SH-SY5Y (cell line): ENCODE data around the gene CAMTA1.

Source experiments
- GATA2 ChIP-seq: IDR thresholded peaks from 2 replicates; pipeline ENCODE4 v1.6.1; 2011; ENCODE audit warnings: mild to moderate bottlenecking, low read depth, low read length
- GATA3 ChIP-seq: IDR thresholded peaks from 2 replicates; pipeline ENCODE4 v1.6.1; 2011; ENCODE audit warnings: low read depth, mild to moderate bottlenecking, low read length, moderate library complexity

DNA sequence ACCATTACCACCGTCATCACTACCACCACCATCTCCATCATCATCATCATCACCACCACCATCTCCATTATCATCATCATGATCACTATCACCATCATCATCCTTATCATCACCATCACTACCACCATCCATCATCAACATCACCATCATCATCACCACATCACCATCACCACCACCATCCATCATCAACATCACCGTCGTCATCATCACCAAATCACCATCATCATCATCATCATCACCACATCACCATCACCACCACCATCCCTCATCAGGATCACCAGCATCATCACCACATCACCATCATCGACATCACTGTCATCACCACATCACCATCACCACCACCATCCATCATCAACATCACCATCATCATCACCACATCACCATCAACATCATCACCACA is 782.8 kb downstream of the CAMTA1 start:
- TF ChIP-seq GATA2 (no peak), GATA3 (no peak)
